ENCODE measurements around the gene KRTAP2-3.

GRCh38 chr17:41018541-41018940 is 41.4 kb downstream of the KRTAP2-3 start:
- no peak for TF ChIP-seq CTCF (IDR thresholded peaks at IDR 0.05)
- no peak for TF ChIP-seq POLR2A (IDR thresholded peaks at IDR 0.05)
- no peak for TF ChIP-seq POLR2AphosphoS5 (IDR thresholded peaks at IDR 0.05)
- no peak for TF ChIP-seq EP300 (IDR thresholded peaks at IDR 0.05)

All from gastroesophageal sphincter (tissue), 3 donors.